ENCODE measurements around the gene AMELX.

DNA sequence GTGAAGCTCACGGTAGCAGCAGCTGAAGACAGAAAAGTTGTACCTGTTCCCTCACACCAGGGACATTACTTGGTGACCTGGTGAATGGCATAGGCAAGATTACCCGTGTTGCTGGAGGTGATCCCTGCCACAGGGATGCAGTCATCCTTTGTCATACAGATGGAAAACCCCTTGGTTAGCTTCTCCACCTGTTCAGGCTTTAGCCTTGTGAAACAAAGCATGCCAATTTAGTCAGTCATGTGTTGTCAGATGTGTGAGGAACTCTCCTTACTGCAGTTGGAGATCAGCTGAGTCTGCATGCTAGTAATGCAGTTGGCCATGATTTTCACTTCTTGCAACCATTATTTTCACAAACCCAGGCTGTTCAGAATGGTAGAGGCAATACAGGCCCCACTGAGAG lies 41.0 kb downstream of the AMELX start:
- no peak for TF ChIP-seq PPARA (CRISPR knock-in tag; IDR thresholded peaks at IDR 0.05; ENCODE audit: borderline replicate concordance)
- no peak for TF ChIP-seq ZNF565 (CRISPR knock-in tag; conservative IDR thresholded peaks at IDR 0.05; ENCODE audit: low read depth)
- no peak for TF ChIP-seq SNAI2 (CRISPR knock-in tag; IDR thresholded peaks at IDR 0.05)
- no peak for TF ChIP-seq ZNF70 (CRISPR knock-in tag; IDR thresholded peaks at IDR 0.05)
- TF ChIP-seq TOX (CRISPR knock-in tag; IDR thresholded peaks at IDR 0.05; ENCODE audit: borderline replicate concordance) = no peak
- no peak for TF ChIP-seq ZFP30 (CRISPR knock-in tag; IDR thresholded peaks at IDR 0.05)
- TF ChIP-seq, protein P1, sequence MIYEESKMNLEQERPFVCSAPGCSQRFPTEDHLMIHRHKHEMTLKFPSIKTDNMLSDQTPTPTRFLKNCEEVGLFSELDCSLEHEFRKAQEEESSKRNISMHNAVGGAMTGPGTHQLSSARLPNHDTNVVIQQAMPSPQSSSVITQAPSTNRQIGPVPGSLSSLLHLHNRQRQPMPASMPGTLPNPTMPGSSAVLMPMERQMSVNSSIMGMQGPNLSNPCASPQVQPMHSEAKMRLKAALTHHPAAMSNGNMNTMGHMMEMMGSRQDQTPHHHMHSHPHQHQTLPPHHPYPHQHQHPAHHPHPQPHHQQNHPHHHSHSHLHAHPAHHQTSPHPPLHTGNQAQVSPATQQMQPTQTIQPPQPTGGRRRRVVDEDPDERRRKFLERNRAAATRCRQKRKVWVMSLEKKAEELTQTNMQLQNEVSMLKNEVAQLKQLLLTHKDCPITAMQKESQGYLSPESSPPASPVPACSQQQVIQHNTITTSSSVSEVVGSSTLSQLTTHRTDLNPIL (CRISPR knock-in tag; IDR thresholded peaks at IDR 0.05; ENCODE audit: low read depth) = no peak
- TF ChIP-seq, protein P2, sequence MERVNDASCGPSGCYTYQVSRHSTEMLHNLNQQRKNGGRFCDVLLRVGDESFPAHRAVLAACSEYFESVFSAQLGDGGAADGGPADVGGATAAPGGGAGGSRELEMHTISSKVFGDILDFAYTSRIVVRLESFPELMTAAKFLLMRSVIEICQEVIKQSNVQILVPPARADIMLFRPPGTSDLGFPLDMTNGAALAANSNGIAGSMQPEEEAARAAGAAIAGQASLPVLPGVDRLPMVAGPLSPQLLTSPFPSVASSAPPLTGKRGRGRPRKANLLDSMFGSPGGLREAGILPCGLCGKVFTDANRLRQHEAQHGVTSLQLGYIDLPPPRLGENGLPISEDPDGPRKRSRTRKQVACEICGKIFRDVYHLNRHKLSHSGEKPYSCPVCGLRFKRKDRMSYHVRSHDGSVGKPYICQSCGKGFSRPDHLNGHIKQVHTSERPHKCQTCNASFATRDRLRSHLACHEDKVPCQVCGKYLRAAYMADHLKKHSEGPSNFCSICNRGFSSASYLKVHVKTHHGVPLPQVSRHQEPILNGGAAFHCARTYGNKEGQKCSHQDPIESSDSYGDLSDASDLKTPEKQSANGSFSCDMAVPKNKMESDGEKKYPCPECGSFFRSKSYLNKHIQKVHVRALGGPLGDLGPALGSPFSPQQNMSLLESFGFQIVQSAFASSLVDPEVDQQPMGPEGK (CRISPR knock-in tag; IDR thresholded peaks at IDR 0.05; ENCODE audit: borderline replicate concordance) = no peak
